Frontal cortex (tissue), 4 donors: ENCODE measurements around the gene FREM2. TPM values are rescaled to one million over a fixed set of nuclear protein-coding genes. Genes with fewer than 3 reads are reported as not detected.

Experiments used
- DNase-seq, 2 donors: peaks; one replicate each; pipeline ENCODE4 v3.0.0; 2012; ENCODE audit warnings: low spot score in 2 of 2
- FAIRE-seq: peaks from 2 replicates; lab custom pipeline; 2012; peaks lifted over from hg19 to GRCh38; lab: Jason Lieb, UNC
- small RNA-seq: library from RNA; depleted of rRNA; stranded (forward); fragments of <200 nt; gene quantifications from one replicate; pipeline ENCODE3, GENCODE V24; 2014
- total RNA-seq: library from RNA; depleted of rRNA; stranded (reverse); fragments of >200 nt; gene quantifications from one replicate; pipeline ENCODE4 v1.2.3, GENCODE V29; 2014
- donor health status: control.
- donor health status: control.
- donor health status: control.

The FREM2 gene
- total RNA-seq, 1 donor from 2014 or later: 1.6 TPM

DNA sequence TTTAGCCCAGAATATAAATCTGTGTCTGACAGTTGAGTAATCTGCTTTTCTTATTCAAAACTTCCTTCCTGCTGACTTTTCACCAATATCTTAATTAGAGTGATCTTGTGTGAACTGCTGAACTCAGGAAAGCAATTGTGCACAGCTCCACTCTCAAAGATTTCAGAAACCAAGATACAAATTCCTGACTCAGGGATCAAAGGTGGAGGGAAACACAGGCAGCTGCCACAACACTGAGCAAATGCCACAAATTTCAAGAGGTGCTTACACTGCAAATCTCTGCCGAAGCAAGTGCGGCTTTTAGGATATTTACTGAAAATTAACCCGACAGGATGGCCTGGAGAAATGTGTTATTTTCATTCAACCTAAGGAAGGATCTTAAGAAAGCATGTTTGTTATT lies 192.4 kb downstream of the FREM2 start:
- DNase-seq (no peak), FAIRE-seq (no peak)

DNA sequence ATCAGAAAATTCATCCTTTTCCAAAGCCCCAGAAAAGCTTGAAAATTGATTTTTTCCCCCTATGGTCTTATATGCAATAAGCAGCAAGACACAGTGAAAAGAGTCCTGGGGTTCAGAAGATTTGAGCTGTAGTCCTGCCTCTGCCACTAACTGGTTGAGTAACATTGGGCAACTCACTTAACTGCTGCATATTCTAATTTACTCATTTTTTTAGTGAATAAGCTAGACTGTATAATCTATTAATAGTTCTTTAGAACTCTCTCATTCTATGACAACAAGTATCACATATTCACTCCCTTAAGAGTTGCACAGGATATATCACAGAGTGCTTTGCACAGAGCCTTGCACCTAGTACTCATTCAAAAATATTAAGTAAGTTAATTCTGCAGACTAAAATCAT lies 192.9 kb downstream of the FREM2 start:
- DNase-seq: no peak
- FAIRE-seq: no peak

DNA sequence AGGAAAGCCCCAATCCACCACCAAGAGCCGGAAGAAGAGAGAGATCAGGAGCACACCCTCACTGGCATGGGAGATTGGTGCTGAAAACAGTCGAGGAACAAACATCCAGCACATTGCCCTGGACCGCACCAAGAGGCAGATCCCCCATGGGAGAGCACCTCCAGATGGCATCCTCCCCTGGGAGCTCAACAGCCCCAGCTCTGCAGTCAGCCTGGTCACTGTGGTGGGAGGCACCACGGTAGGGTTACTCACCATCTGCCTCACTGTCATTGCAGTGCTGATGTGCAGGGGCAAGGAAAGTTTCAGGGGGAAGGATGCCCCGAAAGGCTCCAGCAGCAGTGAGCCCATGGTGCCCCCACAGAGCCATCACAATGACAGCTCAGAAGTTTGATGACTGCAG lies 193.5 kb downstream of the FREM2 start:
- FAIRE-seq: no peak
- DNase-seq: no peak

DNA sequence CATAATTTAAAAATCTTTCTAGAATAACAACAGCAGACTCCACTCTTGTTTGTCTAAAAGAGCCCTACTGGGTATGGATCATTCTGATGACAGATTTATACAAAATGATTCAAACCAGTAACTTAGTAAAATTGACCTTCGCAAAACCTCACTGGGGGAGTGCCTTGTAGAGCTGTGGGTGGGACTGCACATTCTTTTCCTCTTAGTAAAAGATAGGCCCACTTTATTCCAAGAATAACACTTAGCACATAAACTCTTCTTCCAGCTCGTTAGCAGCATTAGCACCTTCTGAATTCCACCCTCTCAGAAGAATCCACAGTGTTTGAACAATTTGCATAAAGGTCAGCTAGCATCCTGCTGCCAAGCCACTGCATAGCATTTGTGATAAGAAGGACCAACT lies 196.9 kb downstream of the FREM2 start:
- FAIRE-seq: no peak
- DNase-seq: no peak

- DNase-seq: no peak
- FAIRE-seq: no peak
These were observed 201.4 kb downstream of the FREM2 start for GRCh38 chr13:38888309-38888708.

- DNase-seq: no peak
- no peak for FAIRE-seq
These were observed 208.2 kb downstream of the FREM2 start for GRCh38 chr13:38895075-38895474.

- no peak for DNase-seq
- no peak for FAIRE-seq
These were observed 210.6 kb downstream of the FREM2 start for GRCh38 chr13:38897521-38897920.

GRCh38 chr13:38898481-38898880 lies 211.6 kb downstream of the FREM2 start:
- FAIRE-seq (no peak), DNase-seq (no peak)

- DNase-seq (no peak), FAIRE-seq (no peak)
These were observed 212.7 kb downstream of the FREM2 start for GRCh38 chr13:38899571-38899970.

DNA sequence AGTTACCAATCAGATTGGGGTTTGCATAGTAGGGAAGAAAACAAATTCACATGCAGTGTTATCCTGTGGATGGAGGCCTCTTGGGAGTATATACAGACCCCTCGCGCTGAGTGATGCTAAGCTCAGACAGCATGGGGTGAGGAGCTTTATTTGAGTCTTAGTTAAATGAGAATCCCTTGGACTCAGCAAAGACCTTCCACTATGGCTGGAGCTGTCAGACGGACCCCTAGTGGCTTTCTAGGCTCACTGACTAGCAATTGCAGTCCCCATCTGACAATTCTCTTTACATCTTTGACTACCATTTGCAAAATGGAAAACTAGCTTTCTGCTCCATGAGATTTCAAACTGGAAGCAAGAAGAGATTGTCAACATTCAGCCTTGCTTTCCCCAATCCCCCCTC lies 213.3 kb downstream of the FREM2 start:
- FAIRE-seq (no peak), DNase-seq (no peak)

DNA sequence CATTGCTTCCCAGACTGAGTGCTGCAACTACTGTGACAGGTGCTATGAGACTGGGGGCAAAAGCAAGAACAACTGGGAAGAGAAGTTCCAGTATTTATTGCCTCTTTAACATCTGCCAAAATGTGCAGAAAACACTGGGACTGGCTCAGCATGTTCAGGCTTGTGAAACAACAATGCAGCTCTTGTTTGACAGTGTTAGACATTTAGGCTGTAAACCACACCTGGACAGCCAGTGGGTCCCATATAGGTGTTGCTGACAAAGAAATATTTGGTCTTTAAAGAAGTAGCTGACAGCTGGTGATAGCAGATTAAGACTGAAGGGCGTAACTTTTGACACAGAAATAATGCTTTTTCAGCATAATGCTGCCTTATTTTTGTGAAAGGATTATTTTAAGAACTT lies 215.7 kb downstream of the FREM2 start:
- FAIRE-seq: no peak
- no peak for DNase-seq

DNA sequence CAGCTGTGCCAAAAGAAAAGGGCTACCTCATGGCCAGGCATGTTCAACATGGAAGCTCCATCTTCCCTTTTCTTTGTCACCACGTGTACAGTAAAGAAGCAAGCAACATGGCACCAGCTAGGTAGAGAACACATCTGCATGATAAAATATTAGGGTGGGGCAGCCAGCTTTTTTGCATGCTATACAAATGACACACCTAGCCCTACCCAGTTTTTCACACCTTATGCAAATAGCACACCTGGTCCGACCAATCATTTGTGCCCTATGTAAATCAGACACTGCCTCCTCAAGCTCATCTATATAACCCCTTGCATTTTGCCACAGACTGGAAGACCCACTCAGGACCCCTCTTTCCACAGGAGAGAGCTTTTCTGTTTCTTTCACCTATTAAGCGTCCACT lies 218.2 kb downstream of the FREM2 start:
- FAIRE-seq (no peak), DNase-seq (no peak)

- FAIRE-seq (no peak), DNase-seq (no peak)
These were observed 219.0 kb downstream of the FREM2 start for GRCh38 chr13:38905861-38906260.

DNA sequence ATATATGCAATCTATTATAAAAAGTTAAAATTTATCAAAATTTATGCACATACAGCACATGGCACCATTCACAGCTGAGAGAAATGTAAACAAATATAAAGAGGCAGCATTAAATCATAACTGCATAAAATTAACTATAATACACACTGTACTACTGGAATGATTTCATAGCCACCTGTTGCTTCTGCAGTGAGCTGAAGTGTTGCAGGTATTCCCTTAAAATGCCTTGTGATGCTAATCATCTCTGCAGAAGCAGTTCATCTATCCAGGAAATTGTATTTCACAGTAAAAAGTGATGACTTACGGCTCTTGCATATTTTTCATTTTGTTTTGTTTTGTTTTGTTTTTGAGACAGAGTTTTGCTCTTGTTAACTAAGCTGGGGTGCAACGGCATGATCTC lies 221.7 kb downstream of the FREM2 start:
- FAIRE-seq (no peak), DNase-seq (no peak)

GRCh38 chr13:38914070-38914469 lies 227.2 kb downstream of the FREM2 start:
- FAIRE-seq: no peak
- DNase-seq: no peak

DNA sequence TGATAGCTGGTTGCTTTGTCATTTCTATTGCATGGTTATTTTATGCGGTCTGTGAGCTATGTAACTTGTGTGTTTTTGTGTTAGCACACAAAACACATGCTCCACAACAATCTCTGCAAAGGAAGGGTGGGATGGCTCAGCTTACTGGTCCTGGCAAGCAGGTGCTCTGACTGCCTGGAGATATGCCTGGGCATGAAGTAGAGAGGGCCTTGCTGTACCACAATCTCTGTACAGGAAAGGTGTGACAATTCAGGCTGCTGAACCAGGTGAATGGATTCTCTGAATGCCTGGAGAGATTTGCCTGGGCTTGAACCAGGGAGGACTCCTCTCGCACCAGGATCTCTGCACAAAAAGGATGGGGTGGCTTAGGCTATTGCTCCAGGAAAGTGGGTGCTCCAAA lies 234.2 kb downstream of the FREM2 start:
- DNase-seq (no peak), FAIRE-seq (no peak)

- no peak for FAIRE-seq
- DNase-seq: no peak
These were observed 235.3 kb downstream of the FREM2 start for GRCh38 chr13:38922170-38922569.

DNA sequence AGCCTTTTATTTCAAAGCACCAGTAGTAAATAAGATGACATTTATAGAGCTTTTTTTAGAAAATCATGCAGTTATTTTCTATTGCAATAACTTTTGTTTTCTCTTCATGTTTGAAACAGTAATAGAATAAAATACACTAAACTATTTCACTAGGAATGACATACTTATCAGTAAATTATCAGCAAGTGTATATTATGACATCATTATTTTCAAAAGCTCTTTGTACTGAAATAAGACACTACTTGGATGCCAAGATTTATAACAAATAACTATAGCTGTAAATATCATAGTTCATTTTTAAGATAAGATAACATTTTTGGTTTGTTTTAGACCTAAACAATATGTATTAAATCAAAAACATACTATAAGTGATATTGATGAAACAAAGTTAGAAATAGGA lies 246.9 kb downstream of the FREM2 start:
- FAIRE-seq (no peak), DNase-seq (no peak)

Small RNAs within 50 kb of the gene (small RNA-seq; reads per million reads assigned to genes)
- not detected for gene PLA2G12AP2
- gene RNU6-56P: not detected
